Measurements from ENCODE around the gene XRRA1. TPM values are rescaled to one million over a fixed set of nuclear protein-coding genes. Genes with fewer than 3 reads are reported as not detected.

Gene XRRA1
- total RNA-seq, 1 experiment from 2014 or later, result 17.3 TPM

GRCh38 chr11:74909812-74910211, 39.1 kb downstream of the XRRA1 start:
- ChIA-PET CTCF (no interaction called here), RAD21 (ENCODE audit: low non-redundant PET in 1 of 2, low total read pairs in 2 of 2, uncharacterized antibody in 2 of 2, unreplicated experiment in 2 of 2) (no interaction called here), POLR2A (no interaction called here)
- Histone ChIP-seq H3K4me2 (ENCODE audit: low read length) (no peak overlapping the region), H3K27me3 (ENCODE audit: insufficient read depth, low read length) (no peaks in the 10 kb centered on the region), H4K20me1 (ENCODE audit: insufficient read depth) (no peaks in the 10 kb centered on the region), H3K9me3 (ENCODE audit: control insufficient read depth in 1 of 2, insufficient read depth in 1 of 2, low read depth in 1 of 2, low read length in 2 of 2) (no peaks in the 10 kb centered on the region), H2AFZ (ENCODE audit: low read depth, low read length, poor library complexity, severe bottlenecking) (no peak overlapping the region), H3K36me3 (ENCODE audit: control insufficient read depth in 1 of 2, insufficient read depth in 2 of 2, low read length in 2 of 2) (peaks cover 0 to 8% of the 10 kb centered on the region in 2 experiments; a peak in 2 of 4 replicates), H3K27ac (ENCODE audit: low read depth, low read length) (no peak overlapping the region), H3K4me1 (ENCODE audit: control insufficient read depth in 1 of 2, insufficient read depth in 2 of 2, low read length in 2 of 2) (no peaks in the 10 kb centered on the region), H3K4me3 (replicated peaks in 1 of 2; ENCODE audit: low read depth in 1 of 2, low read length in 2 of 2) (no peak overlapping the region), H3K79me2 (ENCODE audit: insufficient read depth, low read length) (no peaks in the 10 kb centered on the region), H3K9ac (ENCODE audit: low read length) (no peak overlapping the region), H3K9me2 (ENCODE audit: insufficient read depth) (no peaks in the 10 kb centered on the region)
- TF ChIP-seq CEBPB (IDR thresholded peaks at IDR 0.05; ENCODE audit: low read depth), result no peak
- TF ChIP-seq CBX3 (IDR thresholded peaks at IDR 0.05; ENCODE audit: low read depth), result no peak
- no peak for TF ChIP-seq JUND (IDR thresholded peaks at IDR 0.05)
- no peak for TF ChIP-seq EZH2phosphoT487 (IDR thresholded peaks at IDR 0.05; ENCODE audit: borderline replicate concordance)
- TF ChIP-seq SP1 (IDR thresholded peaks at IDR 0.05; ENCODE audit: low read depth), result no peak
- TF ChIP-seq EGR1 (IDR thresholded peaks at IDR 0.05; ENCODE audit: low read depth), result no peak
- TF ChIP-seq EZH2 (IDR thresholded peaks at IDR 0.05), result no peak
- DNase-seq (ENCODE audit: low read depth, low spot score), result no peak
- ATAC-seq, result no peak
- intact Hi-C loops (cut with micrococcal nuclease), result no loop called here
- BruUV-seq (replicated peaks), result no TSS peak

GRCh38 chr11:74909385-74909784, 39.5 kb downstream of the XRRA1 start:
- TF ChIP-seq FOSL1 (IDR thresholded peaks at IDR 0.05; ENCODE audit: low read depth) (no peak), SIN3A (IDR thresholded peaks at IDR 0.05; ENCODE audit: low read depth) (no peak), YY1 (IDR thresholded peaks at IDR 0.05; ENCODE audit: extremely low read depth, insufficient replicate concordance, low read depth, low read length) (no peak), MAX (IDR thresholded peaks at IDR 0.05) (no peak), CTCF (IDR thresholded peaks at IDR 0.05 in 2 of 3, conservative IDR thresholded peaks at IDR 0.05 in 1 of 3; ENCODE audit: borderline replicate concordance in 1 of 3, insufficient read depth in 1 of 3, low read depth in 2 of 3, low read length in 2 of 3) (no peak), SP1 (IDR thresholded peaks at IDR 0.05; ENCODE audit: low read depth) (no peak), EZH2 (IDR thresholded peaks at IDR 0.05) (no peak), ZFX (IDR thresholded peaks at IDR 0.05) (no peak), ZNF274 (IDR thresholded peaks at IDR 0.05; ENCODE audit: low read depth, low read length) (no peak), CEBPB (IDR thresholded peaks at IDR 0.05; ENCODE audit: low read depth) (no peak), POLR2AphosphoS5 (IDR thresholded peaks at IDR 0.05; ENCODE audit: low read depth, low read length) (no peak), CBX3 (IDR thresholded peaks at IDR 0.05; ENCODE audit: low read depth) (no peak), ZBTB33 (IDR thresholded peaks at IDR 0.05; ENCODE audit: extremely low read depth, insufficient replicate concordance, low read length) (no peak)
- Histone ChIP-seq H3K36me3 (ENCODE audit: control insufficient read depth in 1 of 2, insufficient read depth in 2 of 2, low read length in 2 of 2) (peaks cover 0 to 8% of the 10 kb centered on the region in 2 experiments; a peak in 2 of 4 replicates), H3K9me3 (ENCODE audit: control insufficient read depth in 1 of 2, insufficient read depth in 1 of 2, low read depth in 1 of 2, low read length in 2 of 2) (no peaks in the 10 kb centered on the region), H3K79me2 (ENCODE audit: insufficient read depth, low read length) (no peaks in the 10 kb centered on the region), H3K4me2 (ENCODE audit: low read length) (no peak overlapping the region), H2AFZ (ENCODE audit: low read depth, low read length, poor library complexity, severe bottlenecking) (no peak overlapping the region), H3K9me2 (ENCODE audit: insufficient read depth) (no peaks in the 10 kb centered on the region), H3K9ac (ENCODE audit: low read length) (no peak overlapping the region), H3K27ac (ENCODE audit: low read depth, low read length) (no peak overlapping the region), H3K27me3 (ENCODE audit: insufficient read depth, low read length) (no peaks in the 10 kb centered on the region), H3K4me3 (replicated peaks in 1 of 2; ENCODE audit: low read depth in 1 of 2, low read length in 2 of 2) (no peak overlapping the region), H3K4me1 (ENCODE audit: control insufficient read depth in 1 of 2, insufficient read depth in 2 of 2, low read length in 2 of 2) (no peaks in the 10 kb centered on the region), H4K20me1 (ENCODE audit: insufficient read depth) (no peaks in the 10 kb centered on the region)
- CTCF ChIA-PET, result no interaction called here
- no TSS peak for BruUV-seq (replicated peaks)
- POLR2A ChIA-PET, result no interaction called here
- intact Hi-C loops (cut with micrococcal nuclease), result no loop called here
- no peak for DNase-seq (ENCODE audit: low read depth, low spot score)
- RAD21 ChIA-PET (ENCODE audit: low non-redundant PET in 1 of 2, low total read pairs in 2 of 2, uncharacterized antibody in 2 of 2, unreplicated experiment in 2 of 2), result no interaction called here
- no peak for ATAC-seq
